ENCODE data around the gene ZNF140. TPM values are rescaled to one million over a fixed set of nuclear protein-coding genes. Genes with fewer than 3 reads are reported as not detected.
A peak's percentile ranks its signal among the peaks of the same experiment; 100 is the strongest.

The ZNF140 gene
- total and polyA plus RNA-seq, 4 donors, result 11.4 to 57.7 (median 14.2) TPM

- no peak overlapping the region for H3K4me3 ChIP-seq
- H3K9me3 ChIP-seq (ENCODE audit: control insufficient read depth in 4 of 4, insufficient read depth in 3 of 4, low read length in 3 of 4), result peaks cover 45 to 87% (median 66%) of the 10 kb centered on the region in 4 donors
- H3K27ac ChIP-seq (ENCODE audit: low read depth in 1 of 2, low read length in 1 of 2), result no peak overlapping the region
- no peaks in the 10 kb centered on the region for H3K27me3 ChIP-seq (ENCODE audit: control insufficient read depth in 3 of 3, insufficient read depth in 3 of 3, low read length in 2 of 3)
- 92 to 95% methylated on average over 1 of the region's 1 CpG for WGBS, 2 donors
- TF ChIP-seq CTCF (IDR thresholded peaks at IDR 0.05; ENCODE audit: control extremely low read depth, extremely low read depth), result no peak
- H3K9ac ChIP-seq (ENCODE audit: insufficient read depth in 1 of 2, low read length in 2 of 2), result no peak overlapping the region
- no peaks in the 10 kb centered on the region for H3K4me1 ChIP-seq (ENCODE audit: control insufficient read depth in 5 of 5, insufficient read depth in 5 of 5, low read length in 5 of 5)
- ATAC-seq (ENCODE audit: insufficient read depth, low FRiP score) (no peak), DNase-seq (no peak)
- H3K36me3 ChIP-seq (ENCODE audit: control insufficient read depth in 4 of 4, insufficient read depth in 4 of 4, low read length in 4 of 4), result peaks cover 4 to 44% (median 27%) of the 10 kb centered on the region in 4 donors
Measured at GRCh38 chr12:133061954-133062353, 18.8 kb upstream of the ZNF140 start.

DNA sequence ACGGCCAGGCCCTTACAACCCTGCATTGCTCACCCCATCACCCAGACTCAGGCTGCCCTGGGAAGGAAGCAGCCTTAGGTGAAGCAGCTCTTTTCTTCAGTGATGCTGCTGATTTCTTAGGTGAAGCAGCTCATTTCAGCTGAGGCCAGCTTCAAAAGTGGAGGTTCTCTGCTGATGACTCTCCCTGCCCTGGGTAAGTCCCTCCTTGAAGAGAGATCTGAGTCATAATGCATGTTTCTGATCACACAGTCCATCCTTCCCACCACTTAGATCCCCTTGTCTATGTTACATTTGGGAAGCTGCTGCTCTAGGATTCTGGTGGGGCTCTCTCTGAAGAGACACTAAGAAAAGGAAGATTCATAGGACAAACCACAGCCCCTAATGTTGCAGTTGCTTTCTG is 17.2 kb upstream of the ZNF140 start:
- TF ChIP-seq CTCF (IDR thresholded peaks at IDR 0.05; ENCODE audit: control extremely low read depth, extremely low read depth), result no peak
- ATAC-seq (ENCODE audit: insufficient read depth, low FRiP score) (no peak), DNase-seq (no peak)
- H3K36me3 ChIP-seq (ENCODE audit: control insufficient read depth in 4 of 4, insufficient read depth in 4 of 4, low read length in 4 of 4), result peaks cover 3 to 28% (median 14%) of the 10 kb centered on the region in 4 donors
- 93 to 100% methylated on average over 1 of the region's 1 CpG for WGBS, 2 donors
- H3K4me3 ChIP-seq, result no peak overlapping the region
- H3K27ac ChIP-seq (ENCODE audit: low read depth in 1 of 2, low read length in 1 of 2), result no peak overlapping the region
- H3K27me3 ChIP-seq (ENCODE audit: control insufficient read depth in 3 of 3, insufficient read depth in 3 of 3, low read length in 2 of 3), result no peaks in the 10 kb centered on the region
- H3K9ac ChIP-seq (ENCODE audit: insufficient read depth in 1 of 2, low read length in 2 of 2), result no peak overlapping the region
- H3K4me1 ChIP-seq (ENCODE audit: control insufficient read depth in 5 of 5, insufficient read depth in 5 of 5, low read length in 5 of 5), result no peaks in the 10 kb centered on the region
- peaks cover 36 to 82% (median 58%) of the 10 kb centered on the region in 4 donors for H3K9me3 ChIP-seq (ENCODE audit: control insufficient read depth in 4 of 4, insufficient read depth in 3 of 4, low read length in 3 of 4)

DNA sequence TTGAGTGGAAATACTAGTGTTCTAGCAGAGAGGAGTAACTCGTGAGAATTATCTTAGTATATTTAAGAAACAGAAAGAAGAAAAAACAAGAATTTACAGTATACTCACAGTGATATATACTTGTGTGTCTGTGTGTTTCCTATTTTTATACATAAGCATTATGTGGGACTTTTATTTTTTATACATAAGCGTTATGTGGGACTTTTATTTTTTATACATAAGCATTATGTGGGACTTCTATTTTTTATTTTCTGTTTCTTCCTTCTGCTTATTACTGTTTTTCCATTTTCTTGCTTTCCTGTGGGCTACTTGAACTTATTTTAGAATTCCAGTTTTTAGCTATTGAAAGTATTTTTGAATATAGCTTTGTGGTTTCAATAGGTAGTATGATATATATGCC is 6.9 kb upstream of the ZNF140 start:
- H3K9me3 ChIP-seq (ENCODE audit: control insufficient read depth in 4 of 4, insufficient read depth in 3 of 4, low read length in 3 of 4), result peaks cover 4 to 28% (median 25%) of the 10 kb centered on the region in 4 donors
- WGBS, 2 donors, result 84 to 89% methylated on average over 2 of the region's 2 CpGs
- no peak for TF ChIP-seq CTCF (IDR thresholded peaks at IDR 0.05; ENCODE audit: control extremely low read depth, extremely low read depth)

GRCh38 chr12:133080026-133080367 is 726 bp upstream of the ZNF140 start:
- TF ChIP-seq CTCF (IDR thresholded peaks at IDR 0.05; ENCODE audit: control extremely low read depth, extremely low read depth), result no peak
- ATAC-seq (ENCODE audit: insufficient read depth, low FRiP score), result peak; percentile 91

More for the DNA sequence above, 6.9 kb upstream of the ZNF140 start:
- H3K9ac ChIP-seq (ENCODE audit: insufficient read depth in 1 of 2, low read length in 2 of 2), result no peak overlapping the region
- ATAC-seq (ENCODE audit: insufficient read depth, low FRiP score) (no peak), DNase-seq (no peak)
- no peak overlapping the region for H3K4me3 ChIP-seq
- no peak overlapping the region for H3K27ac ChIP-seq (ENCODE audit: low read depth in 1 of 2, low read length in 1 of 2)
- H3K36me3 ChIP-seq (ENCODE audit: control insufficient read depth in 4 of 4, insufficient read depth in 4 of 4, low read length in 4 of 4), result no peaks in the 10 kb centered on the region
- no peaks in the 10 kb centered on the region for H3K27me3 ChIP-seq (ENCODE audit: control insufficient read depth in 3 of 3, insufficient read depth in 3 of 3, low read length in 2 of 3)
- H3K4me1 ChIP-seq (ENCODE audit: control insufficient read depth in 5 of 5, insufficient read depth in 5 of 5, low read length in 5 of 5), result no peaks in the 10 kb centered on the region

More at GRCh38 chr12:133080026-133080367, 726 bp upstream of the ZNF140 start:
- H3K27me3 ChIP-seq (ENCODE audit: control insufficient read depth in 3 of 3, insufficient read depth in 3 of 3, low read length in 2 of 3), result no peaks in the 10 kb centered on the region
- peak; percentile 99 to 100 (median 100) for DNase-seq
- peak overlapping the region; percentile 78 for H3K4me3 ChIP-seq
- H3K36me3 ChIP-seq (ENCODE audit: control insufficient read depth in 4 of 4, insufficient read depth in 4 of 4, low read length in 4 of 4), result peaks cover 11 to 36% (median 29%) of the 10 kb centered on the region in 4 donors
- H3K27ac ChIP-seq (ENCODE audit: low read depth in 1 of 2, low read length in 1 of 2), result peak overlapping the region; percentile 96 to 98
- peaks cover 0 to 12% (median 0%) of the 10 kb centered on the region in 5 donors for H3K4me1 ChIP-seq (ENCODE audit: control insufficient read depth in 5 of 5, insufficient read depth in 5 of 5, low read length in 5 of 5)
- WGBS, 2 donors, result 0 to 1% methylated on average over 22 of the region's 22 CpGs
- peak overlapping the region; percentile 91 to 98 for H3K9ac ChIP-seq (ENCODE audit: insufficient read depth in 1 of 2, low read length in 2 of 2)
- H3K9me3 ChIP-seq (ENCODE audit: control insufficient read depth in 4 of 4, insufficient read depth in 3 of 4, low read length in 3 of 4), result peaks cover 26 to 36% (median 29%) of the 10 kb centered on the region in 4 donors
